Left forelimb (tissue), 1 donor: ENCODE results near the gene ZNF414.

Experiments used
- DNase-seq: peaks from one replicate; pipeline ENCODE4 v3.0.0-alpha.2; 2018; ENCODE audit warnings: low spot score

Gene ZNF414

DNA sequence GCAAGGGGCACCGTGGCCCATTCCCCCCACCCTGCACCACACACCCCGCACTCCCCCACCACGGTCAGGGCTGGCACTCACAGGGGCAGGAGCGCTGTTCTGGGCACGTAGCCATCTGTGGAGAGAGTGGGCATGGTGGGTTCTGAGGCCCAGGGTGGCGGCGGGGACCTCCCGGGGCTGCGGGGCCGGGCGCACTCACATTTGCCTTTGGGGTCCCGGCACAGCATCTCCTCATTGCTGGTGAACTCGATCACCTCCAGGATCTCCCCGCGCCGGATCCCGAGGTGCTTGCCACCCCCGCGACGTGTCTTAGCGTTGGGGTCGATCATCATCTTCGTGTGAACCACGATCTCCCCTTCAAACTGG is 23.6 kb downstream of the ZNF414 start:
- DNase-seq, result no peak

DNA sequence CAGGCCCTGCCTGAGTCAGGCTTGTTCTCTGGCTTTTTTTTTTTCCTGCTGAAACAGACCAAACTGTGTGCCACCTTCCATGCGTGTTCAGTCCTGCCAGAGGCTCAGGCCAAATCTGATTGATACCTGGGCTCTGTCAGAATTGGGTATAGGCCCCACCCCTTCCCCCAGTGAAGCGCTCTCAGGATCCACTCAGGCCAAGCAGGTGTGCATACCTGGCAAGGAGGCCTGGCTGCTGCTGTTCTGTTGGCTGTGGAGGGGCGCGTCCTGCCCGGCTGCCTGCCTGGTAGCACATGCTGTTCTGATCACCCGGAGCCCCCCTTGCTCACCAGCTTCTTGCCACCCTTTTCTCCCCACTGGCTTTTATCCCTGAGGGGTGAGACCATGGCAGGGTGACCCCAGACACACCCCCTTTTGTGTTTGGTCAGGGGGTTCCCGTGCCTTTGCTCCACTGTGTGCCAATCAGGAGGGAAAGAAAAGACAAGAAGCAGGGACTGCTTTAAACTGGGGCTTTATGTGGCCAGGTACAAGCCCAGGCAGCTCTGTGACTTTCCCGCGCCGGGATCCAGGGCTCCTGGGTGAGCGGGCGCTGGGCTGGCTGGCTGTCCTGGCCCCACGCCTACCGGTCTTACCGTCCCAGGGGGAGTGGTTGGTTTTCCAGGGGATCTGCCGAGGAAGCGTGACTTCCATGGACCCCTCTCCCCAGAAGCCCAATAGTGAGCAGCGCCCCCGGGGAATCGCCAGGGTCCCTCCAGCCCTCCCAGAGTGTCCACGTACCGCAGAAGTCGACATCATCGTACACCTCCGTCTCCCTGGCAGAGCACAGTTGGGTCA is 24.2 kb downstream of the ZNF414 start:
- no peak for DNase-seq

DNA sequence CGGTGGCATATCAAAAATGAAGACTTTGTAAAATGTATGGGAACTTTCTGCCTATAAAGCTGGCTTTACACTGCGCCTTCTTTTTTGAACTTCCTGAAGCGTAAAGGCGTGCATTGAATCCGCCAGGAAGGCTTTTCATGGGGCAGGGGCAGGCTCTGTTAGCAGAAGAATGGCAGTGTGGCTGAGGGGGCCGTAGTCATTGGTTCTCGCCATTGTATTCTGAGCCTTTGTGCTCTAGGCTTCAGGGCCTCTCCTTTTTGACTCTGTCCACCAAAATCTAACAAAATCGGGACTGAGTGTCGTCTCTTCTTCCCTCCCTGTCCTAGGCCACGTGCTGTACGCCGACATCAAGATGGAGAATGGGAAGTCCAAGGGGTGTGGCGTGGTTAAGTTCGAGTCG is 25.6 kb downstream of the ZNF414 start:
- no peak for DNase-seq

DNA sequence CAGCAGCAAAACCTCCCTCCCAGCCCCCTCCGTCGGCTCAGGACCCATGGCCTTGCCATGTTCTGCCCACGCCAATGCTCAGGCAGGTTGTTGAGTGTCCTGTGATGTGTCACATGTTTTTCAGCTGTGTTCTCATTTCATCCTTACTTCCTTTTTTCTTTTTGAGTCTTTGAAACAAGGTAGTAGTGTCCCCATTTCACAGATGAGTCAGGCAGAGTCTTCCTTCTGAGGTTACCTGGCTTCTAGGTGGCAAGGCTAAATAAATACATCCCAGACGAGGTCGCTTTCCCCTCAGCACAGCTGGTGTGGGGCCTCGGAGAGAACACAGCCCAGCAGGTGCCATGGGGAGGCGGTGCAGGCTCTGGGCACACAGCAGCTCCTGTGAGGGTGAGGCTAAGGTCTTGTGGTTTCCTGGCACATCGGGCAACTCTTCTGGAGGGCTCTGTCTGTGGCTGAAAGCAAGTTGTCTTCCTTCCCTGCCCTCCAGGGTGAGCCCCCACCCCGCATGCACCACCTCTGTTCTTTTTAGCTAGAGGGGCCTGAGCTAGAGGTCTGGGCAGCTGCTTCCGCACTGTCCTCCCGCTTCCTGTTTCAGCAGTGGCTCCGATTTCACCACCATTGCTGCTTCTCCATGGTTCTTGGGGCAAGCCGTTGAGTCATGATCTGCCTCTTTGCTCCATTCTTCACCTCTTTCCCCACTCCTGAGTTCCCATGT is 26.7 kb downstream of the ZNF414 start:
- no peak for DNase-seq

DNA sequence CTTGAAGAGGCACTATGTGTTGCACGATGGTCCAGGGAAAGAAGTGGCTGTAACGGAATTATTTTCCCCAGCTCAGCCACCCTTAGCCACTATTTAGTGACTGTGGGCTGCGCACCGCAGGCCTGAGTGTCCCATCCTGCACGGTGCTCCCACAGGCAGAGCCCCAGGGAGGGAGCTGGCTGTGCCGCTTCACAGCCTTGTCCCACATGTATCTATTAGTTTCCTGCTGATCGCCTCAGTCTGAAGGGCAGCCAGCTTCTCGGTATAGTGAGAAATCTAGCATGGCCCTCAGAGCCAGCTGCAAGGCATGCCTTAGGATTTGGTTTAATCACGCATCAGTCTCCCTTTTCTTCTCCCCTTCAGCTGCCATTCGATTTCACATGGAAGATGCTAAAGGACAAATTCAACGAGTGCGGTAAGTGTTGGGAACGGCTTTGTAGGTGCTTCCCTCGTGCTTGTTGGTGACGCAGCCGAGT is 27.3 kb downstream of the ZNF414 start:
- DNase-seq, result no peak

DNA sequence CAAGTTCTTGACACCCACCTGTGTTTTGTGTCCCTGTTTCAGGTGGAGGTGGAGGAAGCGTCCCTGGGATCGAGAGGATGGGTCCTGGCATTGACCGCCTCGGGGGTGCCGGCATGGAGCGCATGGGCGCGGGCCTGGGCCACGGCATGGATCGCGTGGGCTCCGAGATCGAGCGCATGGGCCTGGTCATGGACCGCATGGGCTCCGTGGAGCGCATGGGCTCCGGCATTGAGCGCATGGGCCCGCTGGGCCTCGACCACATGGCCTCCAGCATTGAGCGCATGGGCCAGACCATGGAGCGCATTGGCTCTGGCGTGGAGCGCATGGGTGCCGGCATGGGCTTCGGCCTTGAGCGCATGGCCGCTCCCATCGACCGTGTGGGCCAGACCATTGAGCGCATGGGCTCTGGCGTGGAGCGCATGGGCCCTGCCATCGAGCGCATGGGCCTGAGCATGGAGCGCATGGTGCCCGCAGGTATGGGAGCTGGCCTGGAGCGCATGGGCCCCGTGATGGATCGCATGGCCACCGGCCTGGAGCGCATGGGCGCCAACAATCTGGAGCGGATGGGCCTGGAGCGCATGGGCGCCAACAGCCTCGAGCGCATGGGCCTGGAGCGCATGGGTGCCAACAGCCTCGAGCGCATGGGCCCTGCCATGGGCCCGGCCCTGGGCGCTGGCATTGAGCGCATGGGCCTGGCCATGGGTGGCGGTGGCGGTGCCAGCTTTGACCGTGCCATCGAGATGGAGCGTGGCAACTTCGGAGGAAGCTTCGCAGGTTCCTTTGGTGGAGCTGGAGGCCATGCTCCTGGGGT is 28.2 kb downstream of the ZNF414 start:
- no peak for DNase-seq

DNA sequence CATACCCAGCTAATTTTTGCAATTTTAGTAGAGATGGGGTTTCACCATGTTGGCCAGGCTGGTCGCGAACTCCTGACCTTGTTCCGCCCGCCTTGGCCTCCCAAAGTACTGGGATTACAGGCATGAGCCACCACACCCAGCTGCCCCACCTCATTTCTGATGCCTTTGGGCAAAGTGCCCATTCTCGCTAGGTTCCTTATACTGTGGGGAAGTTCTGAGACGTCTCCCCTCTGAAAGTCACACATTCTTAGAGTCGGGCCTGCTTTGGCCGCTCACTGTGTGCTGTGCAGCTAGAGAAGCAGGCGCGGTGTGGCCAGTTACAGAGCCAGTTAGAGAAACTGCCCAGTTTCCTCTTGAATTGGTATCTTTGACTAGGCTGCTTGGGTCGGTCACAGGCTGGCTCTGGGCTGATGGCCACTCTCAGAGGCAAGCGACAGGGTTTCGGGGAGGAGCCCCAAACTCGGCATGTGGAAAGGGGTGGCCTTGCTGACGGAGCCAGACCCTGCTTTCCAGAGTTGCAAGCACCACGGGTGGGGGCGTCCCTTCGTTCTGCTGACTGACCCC is 29.6 kb downstream of the ZNF414 start:
- DNase-seq, result no peak

DNA sequence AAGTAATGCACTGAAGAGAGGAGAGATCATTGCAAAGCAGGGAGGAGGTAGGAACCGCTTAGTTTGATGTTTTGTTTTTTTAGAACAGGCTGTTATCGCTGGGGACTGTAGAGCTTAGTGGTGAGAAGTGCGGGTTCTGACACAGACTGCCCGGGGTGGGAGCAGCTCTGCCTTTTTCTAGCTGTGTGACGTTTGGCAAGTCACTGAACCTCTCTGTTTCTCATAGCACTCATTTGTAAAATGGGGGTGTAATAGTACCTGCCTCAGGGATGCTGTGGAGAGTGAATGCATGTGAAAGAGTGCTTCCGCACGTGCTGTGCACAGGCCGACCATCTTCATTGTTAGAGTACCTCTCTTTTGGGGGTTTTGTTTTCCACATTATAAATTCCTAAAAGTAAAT is 30.8 kb downstream of the ZNF414 start:
- DNase-seq, result no peak

DNA sequence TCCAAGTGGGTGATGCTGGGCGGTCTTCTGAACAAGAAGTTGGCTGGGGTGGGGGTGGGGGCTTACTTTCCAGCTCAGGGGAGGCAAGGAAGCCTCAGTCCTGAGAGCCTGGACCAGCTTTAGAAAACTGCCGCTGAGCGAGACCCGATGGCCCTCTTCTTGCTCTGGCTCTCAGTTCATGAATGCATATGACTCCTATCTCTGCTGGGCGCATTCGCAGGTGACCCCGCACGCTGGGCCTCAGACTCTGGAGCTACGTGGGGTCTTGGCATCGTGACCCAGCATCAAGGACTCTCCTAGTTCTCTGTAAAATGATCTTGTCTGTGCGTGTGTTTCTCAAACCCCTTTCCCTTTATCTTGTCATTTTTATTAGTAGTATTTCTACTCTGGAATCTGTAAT is 31.3 kb downstream of the ZNF414 start:
- no peak for DNase-seq

DNA sequence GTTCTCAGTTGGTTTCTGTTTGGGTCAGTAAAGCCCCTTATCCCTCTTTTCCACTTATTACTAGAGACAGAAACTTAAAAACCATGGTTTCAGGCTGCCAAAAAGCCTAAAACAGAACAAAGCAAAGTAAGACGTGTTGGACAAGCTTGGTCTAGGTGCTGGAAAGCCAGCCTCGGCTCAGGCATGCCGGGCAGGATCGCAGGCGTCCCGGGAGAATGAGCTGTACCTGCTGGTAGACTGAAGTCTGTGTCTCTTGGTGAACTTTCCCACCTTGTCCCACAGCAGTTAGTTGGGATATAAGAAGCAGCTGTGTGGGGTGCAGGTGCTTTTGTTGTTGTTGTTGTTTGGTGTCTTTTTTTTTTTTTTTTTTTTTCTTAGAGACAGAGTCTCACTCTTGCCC is 32.4 kb downstream of the ZNF414 start:
- no peak for DNase-seq

DNA sequence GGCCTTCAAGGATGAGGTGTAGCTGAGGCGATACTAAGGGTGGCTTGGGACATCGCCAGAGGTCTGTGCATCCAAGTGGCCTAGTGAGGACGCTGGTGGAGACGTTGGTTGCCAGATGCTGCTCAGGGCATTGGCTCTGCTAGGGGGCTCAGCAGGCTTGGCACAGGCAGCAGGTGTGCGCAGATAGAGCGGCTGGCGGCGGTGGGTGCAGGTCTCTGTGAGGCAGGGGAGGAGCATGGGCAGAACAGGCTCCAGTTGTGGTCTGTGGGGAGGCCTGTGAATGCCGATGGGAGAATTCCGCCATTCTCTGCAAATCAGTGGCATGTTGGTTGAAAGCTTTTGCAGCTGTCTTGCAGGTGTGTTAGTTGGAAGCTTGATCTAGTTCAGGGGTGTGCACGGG is 32.8 kb downstream of the ZNF414 start:
- DNase-seq, result no peak

DNA sequence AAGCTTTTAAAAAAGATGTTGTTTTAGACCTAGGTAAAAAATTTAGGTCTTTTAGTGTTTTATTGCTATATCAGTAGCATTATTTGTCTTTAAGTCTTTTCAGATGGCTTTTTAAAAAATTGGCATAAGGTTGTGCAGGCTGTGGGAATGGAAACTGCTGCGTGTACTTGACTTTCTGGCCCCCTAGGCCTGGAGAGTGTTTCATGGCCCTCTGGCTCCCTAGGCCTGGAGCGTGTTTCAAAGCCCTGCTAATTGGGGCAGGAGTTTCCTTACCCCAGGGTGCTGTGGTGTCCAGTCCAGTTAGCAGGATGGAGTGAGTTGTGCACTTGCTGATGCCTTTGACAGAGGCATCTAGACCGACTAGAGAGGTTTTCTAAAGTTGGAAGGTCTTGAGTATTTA is 35.4 kb downstream of the ZNF414 start:
- no peak for DNase-seq

DNA sequence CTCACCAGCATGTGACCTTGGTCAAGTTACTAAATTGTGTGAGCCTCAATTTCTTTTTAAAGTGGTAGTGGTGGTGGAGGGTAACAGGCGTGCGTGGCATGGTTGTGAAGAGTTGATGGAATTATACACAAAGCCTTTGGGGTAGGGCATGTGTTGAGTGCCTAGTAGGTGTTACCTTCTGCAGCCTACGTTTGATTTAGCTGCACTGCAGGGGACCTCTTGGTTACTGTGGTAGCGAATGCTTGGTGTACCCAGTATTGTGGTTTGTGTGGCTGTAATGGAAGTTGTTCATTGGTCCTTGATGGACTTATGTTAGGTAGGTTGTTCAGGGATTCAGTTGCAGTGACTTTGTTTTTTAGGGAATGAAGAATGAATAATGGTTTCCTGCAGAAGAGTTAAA is 36.1 kb downstream of the ZNF414 start:
- no peak for DNase-seq

DNA sequence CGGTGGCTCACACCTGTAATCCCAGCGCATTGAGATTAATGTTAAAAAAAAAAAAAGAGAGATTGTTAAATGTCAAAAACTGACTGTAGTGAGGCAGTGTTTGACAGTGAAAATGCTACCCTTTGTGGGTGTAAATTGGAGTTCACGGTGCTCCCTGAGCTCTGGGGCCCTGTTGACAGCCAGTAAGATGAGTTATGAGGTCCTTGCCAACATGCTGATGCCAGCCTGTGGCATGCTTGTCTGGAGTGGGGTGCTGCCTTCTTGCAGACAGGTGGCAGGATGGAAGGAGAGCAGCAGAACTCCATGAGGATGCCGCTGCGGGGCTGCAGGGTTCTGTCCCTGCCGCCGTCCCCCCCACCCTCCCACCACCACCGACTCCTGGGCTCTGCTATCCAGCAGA is 37.4 kb downstream of the ZNF414 start:
- no peak for DNase-seq

DNA sequence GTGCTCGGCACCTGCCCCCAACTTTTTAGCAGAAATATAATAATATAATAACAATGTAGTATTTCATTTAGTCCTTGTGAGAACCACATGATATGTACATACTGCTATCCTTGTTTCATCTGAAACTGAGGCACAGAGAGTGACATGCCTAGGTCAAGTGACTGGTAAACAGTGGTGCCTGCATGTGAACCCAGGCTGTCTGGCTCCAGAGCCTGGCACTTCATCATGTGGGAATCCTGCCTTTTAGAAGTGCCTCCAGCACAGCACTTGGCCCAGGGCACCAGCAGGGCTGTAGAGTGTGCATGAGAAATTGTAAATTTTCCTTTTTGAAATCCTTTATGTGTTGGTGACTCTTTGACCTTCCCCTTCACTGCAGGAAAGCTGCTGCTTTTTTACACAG is 39.0 kb downstream of the ZNF414 start:
- no peak for DNase-seq

DNA sequence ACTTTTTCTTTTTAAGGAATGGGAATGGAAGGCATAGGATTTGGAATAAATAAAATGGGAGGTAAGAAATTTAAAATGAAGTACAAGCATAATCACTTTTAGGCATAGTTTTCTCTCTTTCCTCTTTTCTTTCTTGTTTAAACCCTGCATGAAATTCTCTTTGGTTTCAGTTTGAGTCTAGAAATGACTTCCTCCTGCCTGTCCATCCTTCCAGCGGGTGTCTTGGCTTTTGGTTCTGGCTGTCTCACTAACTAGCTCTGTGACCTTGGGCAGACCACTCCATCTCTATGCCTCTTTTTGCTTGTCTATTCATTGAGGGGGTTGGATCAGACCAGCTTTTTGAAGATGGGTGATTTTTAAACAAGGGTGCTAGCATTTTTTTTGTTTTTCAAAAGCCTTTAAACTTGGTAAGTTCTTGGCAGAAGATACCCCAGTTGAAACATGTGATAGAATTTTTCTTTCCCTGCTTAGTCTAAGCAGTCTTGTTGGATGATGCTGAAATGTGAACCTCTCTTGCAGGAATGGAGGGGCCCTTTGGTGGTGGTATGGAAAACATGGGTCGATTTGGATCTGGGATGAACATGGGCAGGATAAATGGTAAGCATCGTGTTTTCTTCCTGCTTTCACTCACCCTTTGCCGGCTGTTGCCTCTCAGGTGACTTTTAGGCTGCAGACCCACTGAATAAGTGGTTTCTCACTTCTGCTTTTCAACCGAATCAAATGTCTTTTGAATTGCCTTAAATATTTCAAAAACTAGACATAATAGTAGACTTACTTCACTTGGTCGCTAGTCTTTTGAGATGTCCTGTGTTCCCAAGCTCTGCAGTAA is 40.1 kb downstream of the ZNF414 start:
- DNase-seq, result no peak

DNA sequence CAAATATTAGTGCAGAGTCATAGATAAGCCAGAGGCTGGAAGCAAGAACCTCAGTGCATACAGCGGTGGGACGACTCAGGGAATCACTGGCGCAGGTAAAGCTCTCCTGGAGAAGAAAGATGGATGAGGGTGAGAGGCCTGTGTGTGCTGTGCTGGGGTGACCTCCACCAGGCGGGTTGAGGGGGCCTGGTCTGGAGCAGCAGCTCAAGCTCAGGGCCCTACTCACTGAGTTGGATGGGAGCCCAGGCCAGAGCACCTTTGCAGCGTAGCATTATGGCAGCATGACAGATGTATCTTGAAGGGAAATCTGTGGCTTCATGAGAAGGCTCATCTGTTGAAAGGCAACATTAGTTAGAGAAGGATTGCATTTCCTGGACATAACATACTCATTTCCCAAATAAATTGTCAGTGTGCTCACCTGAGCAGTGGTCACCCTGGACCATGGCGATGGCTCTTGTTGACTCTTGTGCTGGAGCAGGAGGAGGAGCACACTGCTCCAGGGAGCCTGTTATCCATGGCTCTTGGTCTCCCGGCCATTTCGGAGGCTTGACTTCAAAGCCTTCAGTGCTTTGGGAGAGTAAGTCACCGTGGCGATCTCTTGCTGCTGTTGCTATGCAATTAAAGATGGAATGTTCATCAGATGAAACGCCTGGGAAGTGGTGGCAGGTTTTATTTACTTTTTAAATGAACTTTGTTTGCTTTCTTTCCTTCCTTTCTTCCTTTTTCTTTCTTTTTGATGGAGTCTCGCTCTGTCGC is 44.2 kb downstream of the ZNF414 start:
- DNase-seq, result no peak

DNA sequence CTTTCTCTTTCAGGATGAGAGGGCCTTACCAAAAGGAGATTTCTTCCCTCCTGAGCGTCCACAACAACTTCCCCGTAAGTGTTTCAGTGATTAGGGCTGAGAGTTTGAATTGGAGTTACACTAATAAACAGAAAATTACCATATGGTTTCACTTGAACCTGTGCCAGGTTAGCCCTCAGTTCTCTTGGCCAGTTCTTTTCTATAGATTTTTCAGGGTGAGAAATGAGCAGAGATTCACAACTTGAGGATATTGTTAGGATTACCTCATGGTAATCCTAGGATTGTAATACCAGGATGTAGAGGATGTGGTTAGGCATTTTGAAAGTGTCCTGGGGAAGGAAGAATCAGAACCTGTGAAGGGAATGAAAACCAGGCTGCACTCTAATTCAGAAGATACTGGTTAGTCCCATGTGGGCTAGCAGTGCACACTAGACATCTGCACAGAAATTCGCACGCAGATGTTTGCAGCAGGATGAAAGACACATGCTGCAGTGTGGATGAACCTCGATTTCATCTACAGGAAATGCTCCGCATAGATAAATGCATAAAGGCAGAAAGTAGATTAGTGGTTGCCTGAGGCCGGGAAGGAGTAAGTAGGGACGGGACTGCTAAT is 45.1 kb downstream of the ZNF414 start:
- DNase-seq, result no peak

DNA sequence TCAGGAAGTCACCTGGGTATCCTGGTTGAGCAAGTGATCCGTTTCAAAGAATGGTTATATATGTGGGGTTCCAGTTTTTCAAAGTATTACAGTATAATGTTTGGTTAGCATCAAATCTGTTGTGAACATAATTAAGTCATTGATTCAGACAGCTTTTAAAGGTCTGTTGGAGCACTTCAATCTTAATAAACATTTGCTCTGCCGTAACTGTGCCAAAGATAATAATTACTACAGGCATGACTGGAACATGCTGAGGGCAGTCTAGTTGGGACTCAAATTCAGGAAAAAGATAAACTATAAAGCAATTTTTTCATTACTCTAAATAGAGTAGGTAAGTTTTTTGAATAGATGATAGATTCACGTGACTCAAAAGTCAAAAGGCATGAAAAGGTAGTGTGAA is 45.8 kb downstream of the ZNF414 start:
- no peak for DNase-seq

DNA sequence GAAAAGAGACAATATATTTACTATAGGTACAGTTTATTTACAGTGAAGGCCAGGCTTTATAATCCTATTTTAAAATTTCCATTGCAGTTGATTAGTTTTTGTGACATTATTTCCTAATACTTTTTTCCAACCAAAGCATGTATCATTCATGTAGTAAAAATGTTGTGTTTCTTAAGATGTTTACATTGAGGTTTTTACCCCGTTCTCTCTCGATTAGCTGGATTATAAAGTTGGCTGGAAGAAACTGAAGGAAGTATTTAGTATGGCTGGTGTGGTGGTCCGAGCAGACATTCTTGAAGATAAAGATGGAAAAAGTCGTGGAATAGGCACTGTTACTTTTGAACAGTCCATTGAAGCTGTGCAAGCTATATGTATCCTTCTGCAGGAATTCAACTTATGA is 47.9 kb downstream of the ZNF414 start:
- no peak for DNase-seq
